GM13977 (cell line): Measurements from ENCODE around the gene S100A7.

Experiments
- DNase-seq: peaks from one replicate; pipeline ENCODE4 v3.0.0; 2012; ENCODE audit warnings: low spot score
- in situ Hi-C: fragments of 300-500 bp; cut with MboI; formaldehyde crosslinking; loops from one replicate; pipeline ENCODE4 v1.12.0; 2022; ENCODE audit warnings: low sequenced_read_pairs, low pct_unique_long_range_greater_than_20kb, mixed read lengths, inconsistent platforms; ENCODE audit not compliant: unreplicated experiment
- TF ChIP-seq, protein P1 (sequence below): IDR thresholded peaks from 2 replicates; pipeline ENCODE4 v1.5.1; 2012; ENCODE audit warnings: mild to moderate bottlenecking, control low read depth; ENCODE audit not compliant: insufficient read depth; ENCODE audit errors: extremely low read depth, missing control alignments

S100A7 gene

DNA sequence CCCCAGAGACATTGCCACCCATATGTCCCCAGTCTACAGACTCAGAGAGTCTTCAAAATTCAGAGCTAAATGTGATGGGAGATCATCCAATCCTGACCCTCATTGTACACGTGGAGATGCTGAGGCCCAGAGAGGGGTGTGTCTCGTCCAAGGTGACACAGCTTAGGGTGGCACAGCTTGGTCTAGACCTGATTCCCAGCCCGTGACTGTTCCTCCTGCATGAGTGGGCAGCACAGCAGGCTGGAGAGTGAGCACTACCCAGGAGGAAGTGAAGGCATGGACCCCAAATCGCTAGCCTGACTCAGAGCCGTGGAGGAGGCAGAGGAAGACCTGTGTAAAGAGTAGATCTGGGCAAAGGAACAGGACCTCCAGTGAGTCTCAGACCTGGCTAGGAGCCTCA is 16.4 kb downstream of the S100A7 start:
- TF ChIP-seq, protein P1, sequence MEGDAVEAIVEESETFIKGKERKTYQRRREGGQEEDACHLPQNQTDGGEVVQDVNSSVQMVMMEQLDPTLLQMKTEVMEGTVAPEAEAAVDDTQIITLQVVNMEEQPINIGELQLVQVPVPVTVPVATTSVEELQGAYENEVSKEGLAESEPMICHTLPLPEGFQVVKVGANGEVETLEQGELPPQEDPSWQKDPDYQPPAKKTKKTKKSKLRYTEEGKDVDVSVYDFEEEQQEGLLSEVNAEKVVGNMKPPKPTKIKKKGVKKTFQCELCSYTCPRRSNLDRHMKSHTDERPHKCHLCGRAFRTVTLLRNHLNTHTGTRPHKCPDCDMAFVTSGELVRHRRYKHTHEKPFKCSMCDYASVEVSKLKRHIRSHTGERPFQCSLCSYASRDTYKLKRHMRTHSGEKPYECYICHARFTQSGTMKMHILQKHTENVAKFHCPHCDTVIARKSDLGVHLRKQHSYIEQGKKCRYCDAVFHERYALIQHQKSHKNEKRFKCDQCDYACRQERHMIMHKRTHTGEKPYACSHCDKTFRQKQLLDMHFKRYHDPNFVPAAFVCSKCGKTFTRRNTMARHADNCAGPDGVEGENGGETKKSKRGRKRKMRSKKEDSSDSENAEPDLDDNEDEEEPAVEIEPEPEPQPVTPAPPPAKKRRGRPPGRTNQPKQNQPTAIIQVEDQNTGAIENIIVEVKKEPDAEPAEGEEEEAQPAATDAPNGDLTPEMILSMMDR, result no peak
- no peak for DNase-seq
- in situ Hi-C loops, result no loop called here

DNA sequence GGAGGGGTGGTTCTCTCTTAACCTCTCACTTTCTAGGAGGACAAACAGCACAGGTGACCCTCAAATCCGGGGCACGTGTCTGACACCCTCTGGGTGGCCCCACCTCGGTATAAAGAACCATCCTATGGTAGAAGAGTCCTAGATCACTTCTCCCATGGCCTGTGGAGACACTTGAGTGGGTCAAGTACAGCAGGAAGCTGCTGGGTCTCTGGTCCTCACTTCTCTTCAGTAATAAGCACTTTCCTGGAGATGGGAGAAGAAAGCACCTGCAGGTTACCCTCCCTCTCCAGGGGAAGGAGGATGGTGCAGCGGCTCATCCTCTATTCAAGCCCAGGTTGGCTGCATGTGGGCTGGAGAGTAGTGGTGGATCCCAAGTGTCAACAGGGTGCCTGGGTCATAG is 17.0 kb downstream of the S100A7 start:
- no peak for DNase-seq
- in situ Hi-C loops, result no loop called here
- TF ChIP-seq, protein P1, result no peak

DNA sequence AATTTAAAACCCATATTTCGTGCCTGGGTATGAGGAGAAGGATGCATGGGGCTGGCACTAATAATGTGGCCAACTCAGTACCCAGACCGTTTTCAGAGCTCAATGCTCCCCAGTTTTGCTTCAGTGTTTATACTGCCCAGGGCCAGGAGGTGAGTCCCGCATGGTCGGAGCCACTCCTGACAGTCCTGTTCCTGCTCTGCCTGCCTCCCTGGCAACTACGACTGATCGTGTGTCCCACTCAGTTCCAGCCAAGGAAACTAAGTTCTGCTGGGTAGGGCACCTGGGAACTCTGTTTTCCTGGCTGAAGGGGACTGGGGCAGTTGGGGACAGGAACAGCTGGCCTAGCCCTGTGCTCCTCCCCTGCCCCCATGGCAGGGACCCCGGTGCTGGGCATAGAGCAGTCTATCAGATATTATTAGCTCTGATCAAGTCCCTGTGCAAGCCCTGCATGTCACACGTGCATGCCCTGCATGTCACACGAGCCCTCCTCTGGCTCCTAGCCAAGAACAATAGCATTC is 19.2 kb downstream of the S100A7 start:
- no peak for DNase-seq
- TF ChIP-seq, protein P1, result no peak
- in situ Hi-C loops, result no loop called here

DNA sequence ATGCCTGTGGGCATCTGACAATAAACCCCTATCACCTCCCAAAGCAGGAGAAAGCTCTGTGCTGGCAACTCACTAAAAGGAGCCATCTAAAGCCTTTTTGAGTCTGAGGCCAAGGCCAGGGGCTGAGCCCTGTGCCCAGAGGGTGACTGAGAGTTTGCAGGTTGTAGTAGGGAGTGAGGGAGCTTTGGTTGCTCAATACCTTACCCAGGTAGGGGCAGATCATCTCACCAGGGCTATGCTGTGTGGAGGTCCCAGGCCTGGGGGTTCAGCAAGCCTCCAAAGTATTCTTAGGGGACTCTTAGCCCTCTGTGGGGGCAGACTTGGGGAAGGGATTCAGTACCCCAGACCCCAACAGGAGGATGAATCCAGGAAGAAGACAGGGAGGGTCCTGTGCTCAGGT is 21.2 kb downstream of the S100A7 start:
- DNase-seq, result no peak
- in situ Hi-C loops, result no loop called here
- TF ChIP-seq, protein P1, result no peak

DNA sequence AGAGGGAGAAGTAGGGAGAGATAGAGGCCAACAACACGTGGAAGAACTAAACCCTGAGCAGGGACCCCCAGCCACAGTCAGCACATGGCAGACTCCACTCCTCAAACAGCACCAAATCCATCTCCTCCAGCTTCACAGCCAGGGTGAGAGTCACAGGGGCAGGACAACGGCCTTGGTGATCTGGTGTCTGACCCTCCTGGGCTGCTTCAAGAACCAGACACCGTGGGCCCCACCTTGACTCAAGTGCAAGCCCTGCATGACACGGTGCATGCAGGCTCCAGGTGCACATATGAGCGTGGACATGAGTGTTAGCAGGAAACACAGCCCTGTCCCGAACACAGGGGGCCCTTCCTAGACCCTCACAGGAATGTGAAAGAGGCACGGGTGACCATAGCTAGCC is 21.9 kb downstream of the S100A7 start:
- TF ChIP-seq, protein P1, result no peak
- in situ Hi-C loops, result no loop called here
- no peak for DNase-seq

DNA sequence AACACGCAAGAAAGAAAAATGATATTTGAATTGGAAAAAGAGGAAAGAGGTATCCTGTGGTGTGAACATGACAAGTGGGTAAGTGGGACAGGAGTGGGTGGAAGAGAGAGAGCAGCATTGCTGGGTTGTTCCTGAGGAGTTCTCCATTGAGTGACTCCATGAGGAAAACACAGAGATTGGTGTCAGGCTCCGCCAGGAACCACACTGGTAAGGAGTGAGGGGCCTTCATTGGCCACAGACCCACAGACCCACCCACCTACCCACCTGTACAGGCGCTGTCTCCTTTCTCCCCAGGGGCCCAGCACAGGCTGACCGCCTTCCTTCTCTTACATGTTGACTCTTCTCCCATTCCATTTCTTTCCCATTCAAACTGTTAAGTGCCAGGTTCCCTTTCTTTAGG is 23.2 kb downstream of the S100A7 start:
- DNase-seq, result no peak
- in situ Hi-C loops, result no loop called here
- TF ChIP-seq, protein P1, result no peak

DNA sequence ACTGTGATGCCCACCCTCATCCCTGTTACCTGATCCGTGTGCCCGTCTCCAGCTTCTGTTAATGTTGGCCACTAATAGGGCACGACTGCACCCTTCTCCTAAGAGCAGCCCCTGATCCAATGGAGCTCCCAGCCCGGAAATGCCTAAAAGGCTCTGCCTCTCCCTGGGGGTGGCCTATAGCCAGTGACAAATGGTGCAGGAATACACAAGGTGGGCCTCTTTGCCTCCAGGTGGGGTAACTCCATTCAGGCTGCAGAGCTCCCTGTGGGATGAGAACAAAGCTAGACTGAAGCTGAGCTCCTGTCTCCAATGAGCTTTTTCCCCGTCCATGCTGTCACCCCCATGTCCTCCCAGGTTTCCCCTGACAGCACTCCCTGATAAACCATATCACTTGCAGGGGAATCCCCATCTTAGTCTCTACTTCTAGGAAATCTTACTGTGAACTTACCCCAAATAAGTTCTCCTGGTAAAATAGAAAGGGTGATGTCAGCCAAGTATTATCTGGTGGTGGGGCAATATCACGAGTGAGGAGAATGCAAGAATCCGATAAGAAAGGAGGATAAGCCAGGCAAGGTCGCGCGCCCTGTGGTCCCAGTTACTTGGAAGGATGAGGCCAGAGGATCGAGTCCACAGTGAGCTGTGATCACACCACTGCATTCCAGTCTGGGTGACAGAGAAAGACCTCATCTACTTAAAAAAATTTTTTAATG is 25.6 kb downstream of the S100A7 start:
- TF ChIP-seq, protein P1, result no peak
- in situ Hi-C loops, result no loop called here
- no peak for DNase-seq
